Melanocyte of skin (primary cell): ENCODE measurements around the gene PACSIN1. TPM values are rescaled to one million over a fixed set of nuclear protein-coding genes. Genes with fewer than 3 reads are reported as not detected.

ENCODE experiments used
- total RNA-seq, 2 donors: library from RNA; depleted of rRNA; stranded (reverse); fragments of >200 nt; gene quantifications; 2 replicates each; pipeline ENCODE4 v1.2.3, GENCODE V29; 2012

PACSIN1 gene, protein sequence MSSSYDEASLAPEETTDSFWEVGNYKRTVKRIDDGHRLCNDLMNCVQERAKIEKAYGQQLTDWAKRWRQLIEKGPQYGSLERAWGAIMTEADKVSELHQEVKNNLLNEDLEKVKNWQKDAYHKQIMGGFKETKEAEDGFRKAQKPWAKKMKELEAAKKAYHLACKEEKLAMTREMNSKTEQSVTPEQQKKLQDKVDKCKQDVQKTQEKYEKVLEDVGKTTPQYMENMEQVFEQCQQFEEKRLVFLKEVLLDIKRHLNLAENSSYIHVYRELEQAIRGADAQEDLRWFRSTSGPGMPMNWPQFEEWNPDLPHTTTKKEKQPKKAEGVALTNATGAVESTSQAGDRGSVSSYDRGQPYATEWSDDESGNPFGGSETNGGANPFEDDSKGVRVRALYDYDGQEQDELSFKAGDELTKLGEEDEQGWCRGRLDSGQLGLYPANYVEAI
- not detected for total RNA-seq

DNA sequence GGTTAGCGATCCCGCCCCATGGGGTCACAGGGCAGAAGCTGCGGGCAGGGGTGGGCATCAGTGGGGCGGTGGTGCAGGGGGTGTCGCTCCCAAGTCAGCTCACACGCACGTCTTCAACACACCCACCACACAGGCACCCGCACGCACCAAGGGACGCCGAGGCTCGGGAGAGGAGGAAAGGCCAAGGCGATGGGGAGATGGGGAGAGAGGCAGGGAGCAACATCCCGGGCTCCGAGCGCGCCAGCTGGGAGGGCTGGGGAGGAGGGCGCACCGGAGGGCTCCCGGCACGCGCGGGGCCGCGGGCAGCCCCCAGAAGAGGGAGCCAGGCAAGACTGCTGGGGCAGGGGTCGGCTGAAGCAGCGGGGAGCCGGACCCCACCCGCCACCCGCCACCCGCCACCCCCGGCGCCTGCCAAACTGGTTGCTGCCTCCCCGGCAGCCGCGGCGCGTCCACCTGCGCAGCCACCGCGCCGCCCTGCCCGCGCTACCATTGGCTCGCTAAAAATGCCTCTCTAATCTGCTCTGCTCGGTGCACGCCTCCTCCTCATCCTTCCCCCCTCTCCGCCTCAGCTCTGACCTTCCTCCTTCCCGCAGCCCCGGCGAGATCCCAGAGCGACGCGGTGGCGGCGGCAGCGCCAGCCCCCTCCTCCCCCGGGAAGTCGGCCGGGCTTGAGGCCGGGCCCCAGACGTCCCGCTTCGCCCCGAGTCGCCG, at the start of gene PACSIN1:
Gene PACSIN1, plus strand, starts transcription at position 546 of the 711 bp plus-strand sequence. CDS start 60,230 bp downstream, outside the sequence.

DNA sequence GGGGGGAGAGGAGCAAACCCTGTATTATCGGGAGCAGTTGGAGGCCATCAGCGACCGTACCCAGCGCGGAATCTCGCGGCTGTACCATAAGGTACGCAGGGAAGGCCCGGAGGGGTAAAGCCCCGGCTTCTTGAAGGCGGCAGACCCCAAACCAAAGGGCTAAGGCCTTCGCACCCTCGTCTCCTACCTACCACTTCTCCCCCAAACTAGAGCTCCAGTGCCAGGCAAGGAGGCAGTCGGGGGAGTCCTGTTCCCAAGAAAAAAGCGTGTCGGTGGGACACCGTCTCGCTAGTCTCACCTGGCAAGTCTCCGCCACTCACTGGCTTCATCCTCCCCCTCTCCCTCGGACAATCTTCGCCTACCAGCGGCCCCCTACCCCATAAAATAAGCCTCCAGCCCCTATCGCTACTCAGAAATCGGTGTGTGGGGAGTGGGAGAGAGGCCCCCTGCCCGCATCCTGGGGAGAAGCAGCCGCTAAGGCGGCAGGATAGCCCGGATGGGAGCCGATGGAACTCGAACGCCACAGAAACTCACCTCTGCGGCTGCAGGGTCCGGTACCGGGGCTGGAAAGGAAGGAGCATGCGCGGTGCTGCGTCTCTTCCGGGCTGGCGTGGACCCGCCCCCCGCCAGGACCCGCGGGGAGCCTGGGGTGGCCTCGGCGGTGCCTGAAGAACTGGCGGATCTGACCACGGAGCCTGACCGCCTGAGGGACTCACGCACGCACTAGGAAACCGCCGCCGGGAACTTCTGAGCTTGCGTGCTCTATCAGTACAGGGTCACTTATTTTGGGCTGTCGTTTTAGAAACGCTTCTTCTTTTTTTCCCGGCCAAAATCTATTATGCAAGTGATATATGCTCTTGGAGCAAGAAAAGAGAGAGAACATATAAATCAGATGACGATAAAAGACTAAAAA, 40.1 kb upstream of the PACSIN1 start, which contains the start of gene RPS10:
Gene RPS10, minus strand, starts transcription at position 572 of the 913 bp plus-strand sequence. CDS start 848 bp downstream, outside the sequence.

DNA sequence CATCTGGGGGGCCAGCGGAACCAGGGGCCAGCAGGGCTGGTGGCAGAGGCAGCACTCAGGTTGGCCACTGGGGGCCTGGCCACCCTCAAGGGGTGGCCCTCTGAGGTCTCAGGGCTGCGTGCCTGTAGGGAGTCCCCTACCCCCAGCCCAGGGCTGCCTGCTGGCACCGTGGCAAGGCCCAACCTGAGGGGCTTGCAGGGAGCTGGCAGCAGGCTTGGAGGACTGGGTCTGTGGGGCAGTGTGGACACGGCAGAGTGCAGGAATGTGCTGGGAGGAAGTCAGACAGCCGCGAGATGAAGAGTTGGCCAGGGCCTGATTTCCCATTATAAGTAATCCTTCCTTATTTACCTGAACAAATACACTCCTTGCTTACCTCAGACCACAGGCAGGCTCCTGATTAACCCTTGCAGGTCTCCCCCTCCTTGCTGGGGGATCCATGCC, 90.2 kb downstream of the PACSIN1 start, which contains the start of gene SPDEF:
Gene SPDEF, minus strand, starts transcription at position 299 of the 441 bp plus-strand sequence. CDS start 11,874 bp downstream, outside the sequence.

Other genes starting within 250 kb of the PACSIN1 start
- gene HMGA1, start 229.2 kb upstream of the PACSIN1 start, total RNA-seq, result 100 to 1,000 TPM in 1 of 2 donors, 10 to 100 TPM in 1; 54.7 to 111 TPM
- gene SMIM29, start 217.1 kb upstream of the PACSIN1 start, total RNA-seq, result 10 to 100 TPM; 63.9 to 92.2 TPM
- gene NUDT3, start 73.4 kb upstream of the PACSIN1 start, total RNA-seq, result 10 to 100 TPM; 17.6 to 20.0 TPM
- gene RPS10, start 40.0 kb upstream of the PACSIN1 start, total RNA-seq, result 1,000 to 10,000 TPM; 1,433 to 1,964 TPM
- gene SPDEF, start 90.3 kb downstream of the PACSIN1 start, total RNA-seq, result not detected
- 10 to 100 TPM; 34.4 to 46.0 TPM for gene ILRUN, start 230.7 kb downstream of the PACSIN1 start, total RNA-seq